ENCODE data around the gene HECTD2.
"Not testable (repeated sequence)": the region's sequence is repeated elsewhere in the genome, so short reads cannot be mapped to it uniquely, and the experiment has no call there.

The HECTD2 gene, protein sequence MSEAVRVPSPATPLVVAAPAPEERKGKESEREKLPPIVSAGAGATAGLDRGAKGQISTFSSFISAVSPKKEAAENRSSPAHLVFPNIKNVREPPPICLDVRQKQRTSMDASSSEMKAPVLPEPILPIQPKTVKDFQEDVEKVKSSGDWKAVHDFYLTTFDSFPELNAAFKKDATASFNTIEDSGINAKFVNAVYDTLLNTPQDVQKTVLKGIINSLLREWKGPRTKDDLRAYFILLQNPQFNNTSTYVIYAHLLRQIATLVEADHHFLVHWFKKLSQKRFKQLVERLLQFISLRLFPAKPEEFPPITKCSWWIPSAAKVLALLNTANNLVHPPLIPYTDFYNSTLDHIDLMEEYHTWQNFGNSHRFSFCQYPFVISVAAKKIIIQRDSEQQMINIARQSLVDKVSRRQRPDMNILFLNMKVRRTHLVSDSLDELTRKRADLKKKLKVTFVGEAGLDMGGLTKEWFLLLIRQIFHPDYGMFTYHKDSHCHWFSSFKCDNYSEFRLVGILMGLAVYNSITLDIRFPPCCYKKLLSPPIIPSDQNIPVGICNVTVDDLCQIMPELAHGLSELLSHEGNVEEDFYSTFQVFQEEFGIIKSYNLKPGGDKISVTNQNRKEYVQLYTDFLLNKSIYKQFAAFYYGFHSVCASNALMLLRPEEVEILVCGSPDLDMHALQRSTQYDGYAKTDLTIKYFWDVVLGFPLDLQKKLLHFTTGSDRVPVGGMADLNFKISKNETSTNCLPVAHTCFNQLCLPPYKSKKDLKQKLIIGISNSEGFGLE

DNA sequence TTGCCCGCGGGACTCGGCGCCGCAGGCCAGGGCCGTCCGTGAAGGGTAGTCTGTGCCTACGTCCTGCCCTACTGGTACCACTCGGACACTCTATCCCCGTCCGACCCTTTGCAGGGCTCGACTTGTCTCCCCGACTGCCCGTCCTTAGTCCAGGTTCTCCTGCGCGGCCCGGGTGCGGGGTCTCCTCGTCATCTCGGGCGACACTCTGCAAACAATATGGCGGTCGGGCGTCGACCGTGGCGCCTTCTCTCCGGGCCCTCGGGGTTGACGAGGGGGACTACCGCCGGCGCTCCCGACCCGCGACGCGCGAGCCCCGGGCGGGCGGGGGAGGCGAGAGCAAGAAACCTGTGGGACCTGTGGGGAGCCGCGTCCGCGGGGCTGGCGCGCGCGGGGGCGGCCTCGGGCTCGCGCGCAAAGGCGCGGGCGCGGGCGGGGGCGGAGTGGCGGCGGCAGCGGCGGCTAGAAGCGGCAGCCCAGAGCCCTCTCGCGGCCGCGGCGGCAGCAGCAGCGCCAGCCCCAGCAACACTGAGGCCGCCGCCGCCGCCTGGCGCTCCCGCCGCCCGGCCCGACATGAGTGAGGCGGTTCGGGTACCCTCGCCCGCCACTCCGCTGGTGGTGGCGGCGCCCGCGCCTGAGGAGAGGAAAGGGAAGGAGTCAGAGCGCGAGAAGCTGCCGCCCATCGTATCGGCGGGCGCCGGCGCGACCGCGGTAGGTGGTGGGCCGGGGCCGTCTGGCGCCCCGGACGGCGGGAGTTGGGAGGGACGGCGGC, at the start of gene HECTD2:
Gene HECTD2, plus strand, starts transcription at position 476 of the 769 bp plus-strand sequence. Its CDS starts 95 bp downstream, at position 571.
- DNase-seq: peak; percentile 89

DNA sequence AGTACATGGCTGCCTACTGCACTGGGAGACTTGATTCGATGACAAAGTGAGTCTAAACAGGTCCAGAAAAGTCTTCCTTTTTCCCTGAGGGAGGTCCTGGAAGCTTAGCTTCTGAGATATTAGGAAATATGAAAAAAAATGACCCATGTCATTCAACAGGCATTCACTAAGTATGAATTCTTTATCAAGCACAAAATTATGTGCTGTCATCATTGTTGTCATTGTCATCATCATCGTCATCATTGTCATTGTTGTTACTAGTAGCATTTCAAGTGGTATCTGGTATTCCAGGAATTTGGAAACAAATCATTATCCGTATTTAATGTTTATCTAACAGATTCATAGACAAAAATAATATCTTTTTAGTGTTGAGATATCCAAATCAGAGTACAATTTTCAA, 49.7 kb upstream of the HECTD2 start:
- DNase-seq: no peak

DNA sequence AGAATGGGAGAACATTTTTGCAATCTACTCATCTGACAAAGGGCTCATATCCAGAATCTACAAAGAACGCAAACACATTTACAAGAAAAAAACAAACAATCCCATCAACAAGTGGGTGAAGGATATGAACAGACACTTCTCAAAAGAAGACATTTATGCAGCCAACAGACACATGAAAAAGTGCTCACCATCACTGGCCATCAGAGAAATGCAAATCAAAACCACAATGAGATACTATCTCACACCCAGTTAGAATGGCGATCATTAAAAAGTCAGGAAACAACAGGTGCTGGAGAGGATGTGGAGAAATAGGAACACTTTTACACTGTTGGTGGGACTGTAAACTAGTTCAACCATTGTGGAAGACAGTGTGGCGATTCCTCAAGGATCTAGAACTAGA, 44.6 kb upstream of the HECTD2 start:
- DNase-seq: not testable (repeated sequence)

DNA sequence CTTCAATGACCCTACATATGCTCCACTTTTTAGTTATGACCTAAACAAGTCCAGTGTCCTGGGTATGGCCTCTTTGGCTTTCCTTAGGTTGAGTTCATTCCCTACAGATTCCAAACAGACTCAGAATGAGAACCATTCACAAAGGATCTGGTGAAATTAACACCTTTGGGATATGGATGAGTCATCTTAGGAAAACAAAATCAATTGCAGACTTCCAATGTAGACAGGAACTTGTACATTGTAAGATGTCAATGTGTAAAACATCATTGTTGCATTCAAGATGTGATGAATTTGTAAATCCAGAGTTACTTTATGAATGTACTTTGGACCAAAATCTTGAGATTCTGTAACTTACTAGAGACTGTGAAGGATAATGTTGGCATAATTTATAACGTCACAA, 43.4 kb upstream of the HECTD2 start:
- no peak for DNase-seq

DNA sequence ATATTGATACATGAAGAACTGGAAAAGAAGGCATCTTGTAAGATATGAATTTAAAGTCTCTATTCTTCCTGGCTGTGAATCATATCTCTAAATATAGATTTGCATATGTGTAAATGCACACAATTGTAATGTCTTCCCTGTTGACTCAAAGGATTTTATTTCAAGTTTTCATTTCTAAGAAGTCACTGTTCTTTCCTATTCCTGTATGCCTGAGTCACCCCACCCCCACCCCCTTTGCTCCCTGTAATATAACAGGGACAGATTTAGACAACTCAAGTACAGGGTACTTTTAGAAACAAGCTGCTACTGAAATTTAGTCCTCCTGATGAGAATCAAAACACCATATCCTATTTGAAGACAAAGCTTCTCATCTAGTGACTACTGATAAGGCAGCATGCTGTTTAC, 43.0 kb upstream of the HECTD2 start:
- DNase-seq: no peak

DNA sequence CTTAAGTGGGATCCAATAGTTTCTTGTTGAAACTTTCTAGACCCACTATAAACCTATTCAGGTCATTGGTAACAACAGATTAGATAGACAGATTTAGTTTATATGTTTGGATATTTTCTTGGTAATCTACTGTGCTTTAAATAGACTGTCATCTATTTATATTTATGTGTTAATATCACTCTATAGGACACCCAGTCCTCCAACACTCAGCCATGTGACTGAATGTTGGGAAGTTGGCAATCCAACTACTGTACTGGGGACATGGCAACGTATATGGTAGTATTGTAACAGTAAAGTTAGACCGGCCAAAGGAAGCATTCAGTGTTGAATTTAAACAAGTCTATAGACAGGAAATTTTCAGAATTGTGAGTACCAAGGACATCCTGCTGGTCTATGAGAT, 42.6 kb upstream of the HECTD2 start:
- DNase-seq: no peak

DNA sequence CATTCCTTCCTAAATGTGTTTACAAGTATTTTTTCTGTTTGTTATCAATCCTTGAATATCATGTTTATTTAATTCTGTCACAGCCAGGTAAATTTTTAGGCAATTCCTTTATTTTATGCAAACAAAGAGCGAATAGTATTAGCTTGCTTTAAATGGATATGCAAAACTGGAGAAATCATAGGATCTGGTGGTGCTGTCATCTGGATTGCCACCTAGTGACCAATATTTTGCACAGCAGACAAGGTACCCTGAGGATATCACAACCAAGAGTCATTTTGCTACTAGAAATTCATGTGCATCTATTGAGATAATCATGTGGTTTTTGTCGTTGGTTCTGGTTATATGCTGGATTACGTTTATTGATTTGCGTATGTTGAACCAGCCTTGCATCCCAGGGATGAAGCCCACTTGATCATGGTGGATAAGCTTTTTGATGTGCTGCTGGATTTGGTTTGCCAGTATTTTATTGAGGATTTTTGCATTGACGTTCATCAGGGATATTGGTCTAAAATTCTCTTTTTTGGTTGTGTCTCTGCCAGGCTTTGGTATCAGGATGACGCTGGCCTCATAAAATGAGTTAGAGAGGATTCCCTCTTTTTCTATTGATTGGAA, 40.1 kb upstream of the HECTD2 start:
- DNase-seq: not testable (repeated sequence)

DNA sequence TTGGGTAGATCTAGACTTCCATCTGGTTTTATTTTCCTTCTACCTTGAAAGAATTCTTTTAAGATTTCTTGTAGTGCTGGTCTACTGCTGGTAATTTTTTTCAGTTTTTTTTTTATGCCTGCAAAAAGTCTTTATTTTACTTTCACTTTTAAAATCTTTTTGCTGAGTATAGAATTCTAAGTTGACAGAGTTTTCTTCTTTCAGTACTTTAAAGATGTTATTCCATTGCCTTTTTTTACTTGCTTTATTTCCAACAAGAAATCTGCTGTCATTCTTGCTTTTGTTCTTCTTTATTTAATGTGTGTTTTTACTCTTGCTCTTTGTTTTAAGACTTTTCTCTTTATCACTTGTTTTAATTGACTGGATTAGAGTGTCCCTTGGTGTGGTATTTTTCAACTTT, 36.1 kb upstream of the HECTD2 start:
- DNase-seq: no peak

DNA sequence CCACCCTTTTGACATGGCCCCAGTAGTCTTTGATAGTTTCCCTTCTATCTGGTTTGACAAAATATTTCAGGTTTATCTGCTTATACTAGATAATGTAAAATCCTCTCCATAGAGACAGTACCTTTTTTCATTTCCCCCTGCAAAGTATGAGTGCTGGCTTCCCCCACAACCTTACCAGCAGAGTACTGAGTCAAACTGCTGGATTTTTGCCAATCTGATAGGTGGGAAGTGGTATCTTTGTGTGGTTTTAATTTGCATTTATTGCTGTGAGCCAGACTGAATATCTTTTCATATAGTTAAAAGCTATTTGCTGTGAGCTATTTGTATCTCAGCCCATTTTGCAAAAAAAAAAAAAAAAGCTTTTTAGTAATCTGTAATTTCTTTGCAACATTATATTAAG, 32.1 kb upstream of the HECTD2 start:
- no peak for DNase-seq

DNA sequence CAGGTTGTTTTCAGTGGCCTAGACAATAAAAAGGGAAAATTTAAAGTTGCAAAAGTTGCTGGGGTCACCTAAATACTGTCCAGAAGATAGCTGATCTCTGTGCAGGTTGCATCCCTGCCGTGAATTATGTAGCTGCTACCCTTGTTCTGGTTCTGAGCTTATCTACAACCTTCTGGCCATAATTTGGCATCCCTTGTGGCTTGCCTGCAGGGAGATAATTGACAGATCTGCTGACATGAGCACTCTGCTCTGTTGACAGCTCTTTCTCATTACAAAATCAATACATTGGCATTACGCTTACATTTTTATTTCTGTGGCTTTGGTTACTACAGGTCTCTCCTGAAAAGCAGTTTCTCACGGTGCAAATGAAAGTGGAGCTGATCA, 29.3 kb upstream of the HECTD2 start:
- DNase-seq: no peak

DNA sequence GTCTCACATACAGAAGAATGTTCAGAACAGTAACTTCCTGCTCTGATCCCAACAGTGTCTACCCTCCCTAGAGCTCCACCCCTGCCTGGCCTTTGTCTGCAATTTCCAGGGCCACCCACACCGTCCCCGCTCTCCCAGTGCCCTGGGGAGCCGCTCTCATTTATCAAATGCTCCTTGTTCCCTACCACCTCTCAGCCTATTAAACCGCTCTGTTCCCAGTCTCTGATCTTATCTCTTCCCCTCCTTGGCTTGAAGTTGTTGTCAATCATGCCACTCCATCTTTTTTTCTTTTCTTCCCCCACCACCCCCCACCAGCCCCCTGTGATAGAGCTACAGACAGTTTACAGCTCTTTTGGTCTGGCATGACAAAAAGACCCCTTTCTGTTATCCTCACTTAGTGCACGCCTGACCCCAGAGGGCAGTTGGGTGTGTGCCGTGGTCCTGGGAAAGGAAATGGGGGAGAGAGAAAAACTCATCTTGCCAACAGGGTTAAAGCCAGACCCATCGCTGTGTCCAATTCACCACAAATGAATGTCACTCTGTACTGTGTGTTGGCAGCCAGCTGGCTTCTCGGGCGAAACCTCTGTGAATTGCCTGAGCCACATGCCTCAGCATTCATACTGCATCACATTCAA, 28.8 kb upstream of the HECTD2 start:
- peak; percentile 51 for DNase-seq

DNA sequence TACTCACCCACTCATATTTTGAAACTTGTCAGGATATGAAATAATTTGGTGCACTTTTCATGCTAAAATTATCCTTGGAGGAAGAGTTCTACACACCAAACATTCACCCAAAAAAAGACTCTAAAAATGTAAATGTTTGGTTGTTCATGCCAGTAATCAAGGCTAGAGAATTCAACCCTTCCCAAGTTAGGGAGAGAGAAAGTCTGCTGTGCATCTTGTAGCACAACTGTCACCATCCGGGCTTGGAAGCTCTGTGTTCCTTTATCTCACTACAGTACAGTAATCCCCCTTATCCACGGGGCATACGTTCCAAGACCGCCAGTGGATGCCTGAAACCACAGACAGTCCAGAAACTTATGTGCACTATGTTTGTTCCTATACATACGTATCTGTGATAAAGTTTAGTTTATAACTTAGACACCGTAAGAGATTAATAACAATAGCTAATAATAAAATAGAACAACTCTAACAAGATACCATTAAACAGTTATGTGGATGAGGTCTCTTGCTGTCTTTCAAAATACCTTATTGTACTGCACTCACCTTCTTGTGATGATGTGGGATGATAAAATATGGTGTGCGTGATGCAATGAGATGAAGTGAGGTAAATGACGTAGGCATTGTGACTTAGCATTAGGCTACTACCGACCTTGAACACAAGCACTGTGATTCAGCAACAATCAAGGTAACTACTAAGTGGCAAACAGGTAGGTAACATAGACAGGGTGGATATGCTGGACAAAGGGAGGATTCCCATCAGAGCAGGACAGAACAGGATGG, 24.6 kb upstream of the HECTD2 start:
- no peak for DNase-seq

DNA sequence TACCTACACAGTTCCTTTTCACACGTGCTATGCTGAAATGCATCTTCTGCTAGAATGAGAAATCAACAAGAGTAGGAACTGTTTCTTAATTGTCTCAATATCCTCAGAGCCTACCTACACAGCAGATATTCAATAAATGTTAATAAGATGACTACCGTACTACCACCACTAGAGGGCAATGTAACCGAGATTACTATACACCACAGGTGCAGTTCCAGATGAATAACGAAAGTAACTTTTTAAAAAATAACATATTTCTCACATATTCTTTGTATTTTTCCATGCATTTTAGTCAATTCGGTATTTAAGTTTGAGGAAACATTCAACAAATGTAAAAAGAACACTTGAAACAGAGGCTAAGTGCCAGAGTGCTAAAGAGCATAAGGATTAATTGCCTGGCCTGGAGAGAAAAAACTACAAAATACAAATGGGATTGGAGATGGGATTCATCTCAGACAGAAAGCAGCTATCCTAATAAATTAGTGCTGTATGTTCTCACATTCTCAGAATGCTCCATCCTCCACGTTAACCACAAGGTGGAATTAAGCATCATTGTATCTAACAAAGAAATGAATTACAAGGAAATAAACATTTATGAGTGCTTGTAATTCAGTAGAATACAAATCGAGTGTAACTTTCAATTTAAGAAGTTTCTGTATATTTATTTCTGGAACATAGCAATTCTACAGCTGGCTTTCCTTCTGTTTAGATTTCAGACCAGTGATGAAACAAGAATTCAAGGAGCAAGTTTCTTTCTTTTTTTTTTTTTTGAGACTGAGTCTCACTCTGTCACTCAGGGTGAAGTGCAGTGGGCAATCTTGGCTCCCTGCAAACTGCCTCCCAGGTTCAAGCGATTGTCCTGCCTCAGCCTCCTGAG, 20.3 kb upstream of the HECTD2 start:
- DNase-seq: no peak

DNA sequence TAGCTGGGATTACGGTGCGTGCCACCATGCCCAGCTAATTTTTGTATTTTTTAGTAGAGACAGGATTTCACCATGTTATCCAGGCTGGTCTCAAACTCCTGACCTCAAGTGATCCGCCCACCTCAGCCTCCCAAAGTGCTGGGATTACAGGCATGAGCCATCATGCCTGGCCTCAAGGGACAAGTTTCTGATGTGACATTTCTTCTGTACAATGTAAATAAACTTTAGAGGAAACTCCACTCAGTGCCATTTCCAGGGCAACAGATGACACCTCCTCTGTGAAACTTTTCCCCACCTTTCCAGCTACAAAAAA, 19.7 kb upstream of the HECTD2 start:
- DNase-seq: not testable (repeated sequence)

DNA sequence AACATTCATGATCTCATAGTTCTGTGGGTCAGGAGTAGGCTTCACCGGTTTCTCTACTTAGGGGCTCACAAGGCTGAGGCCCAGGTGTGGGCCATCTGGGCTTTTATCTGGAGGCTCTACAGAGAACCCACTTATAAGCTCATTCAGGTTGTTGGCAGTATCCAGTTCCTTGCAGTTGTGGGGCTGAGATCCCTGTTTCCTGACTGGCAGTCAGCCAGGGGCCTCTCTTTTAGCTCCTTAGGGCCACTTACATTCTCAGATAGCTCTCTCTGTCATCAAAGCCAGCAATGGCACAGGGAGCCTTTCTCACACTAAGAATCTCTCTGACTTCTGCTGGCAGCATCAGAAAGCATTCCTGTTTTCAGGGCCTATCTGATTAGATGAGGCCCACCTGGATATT, 18.2 kb upstream of the HECTD2 start:
- no peak for DNase-seq

DNA sequence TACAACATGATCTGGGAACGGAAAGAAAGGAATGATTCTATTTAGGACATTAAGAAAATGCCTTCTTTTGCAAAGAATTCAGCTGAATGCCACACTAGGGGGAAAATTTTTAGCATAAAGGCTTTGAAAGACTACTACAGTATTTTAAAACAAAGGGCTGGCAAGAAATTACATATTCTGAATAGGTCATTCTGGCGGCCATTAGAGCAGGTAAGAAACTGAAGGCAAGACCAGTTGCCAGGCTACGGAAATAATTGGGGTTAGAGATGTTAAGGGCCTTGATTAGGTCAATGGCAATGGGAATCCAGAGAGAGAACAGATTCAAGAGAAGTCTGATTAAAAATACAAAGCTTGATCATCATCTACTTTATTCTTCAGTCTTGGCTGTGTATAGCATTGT, 3.8 kb upstream of the HECTD2 start:
- DNase-seq: no peak

DNA sequence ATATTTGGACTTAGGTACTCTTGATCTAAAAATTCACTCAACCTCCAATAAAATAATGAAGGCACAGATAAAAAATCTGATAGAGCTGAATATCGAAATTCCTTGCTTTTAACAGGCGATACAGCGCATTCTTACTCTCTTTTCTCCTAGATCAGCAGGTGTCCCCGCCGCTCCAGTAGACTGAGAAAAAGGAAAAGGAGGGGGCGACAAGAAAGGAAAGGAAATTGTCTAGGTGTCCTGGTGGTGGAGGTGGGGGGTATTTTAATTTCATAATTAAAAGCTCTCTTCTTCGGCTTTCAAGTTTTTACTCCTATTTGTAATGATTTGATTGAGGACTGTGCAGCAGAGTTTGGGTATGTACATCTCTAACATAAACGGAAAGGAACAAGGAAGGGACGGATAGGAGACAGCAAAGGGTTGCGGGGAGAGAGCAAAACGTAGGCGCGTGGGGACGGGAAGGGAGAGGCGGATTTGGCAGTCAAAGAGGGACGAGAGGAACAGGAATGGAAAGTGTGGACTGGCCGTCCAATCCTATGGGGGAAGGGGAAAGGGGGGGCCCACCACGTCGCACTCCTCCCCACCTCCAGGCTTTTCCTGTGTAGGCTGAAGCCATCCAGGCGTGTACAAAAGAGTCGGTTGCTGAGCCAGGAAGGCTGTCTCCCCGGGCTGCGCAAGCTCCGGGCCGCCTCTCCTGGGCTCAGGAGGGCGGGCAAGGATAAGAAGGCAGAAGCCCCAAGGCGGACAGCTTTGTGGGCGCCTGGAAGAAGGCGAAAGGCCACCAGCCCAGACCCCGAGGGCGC, 875 bp upstream of the HECTD2 start:
- peak; percentile 95 for DNase-seq

DNA sequence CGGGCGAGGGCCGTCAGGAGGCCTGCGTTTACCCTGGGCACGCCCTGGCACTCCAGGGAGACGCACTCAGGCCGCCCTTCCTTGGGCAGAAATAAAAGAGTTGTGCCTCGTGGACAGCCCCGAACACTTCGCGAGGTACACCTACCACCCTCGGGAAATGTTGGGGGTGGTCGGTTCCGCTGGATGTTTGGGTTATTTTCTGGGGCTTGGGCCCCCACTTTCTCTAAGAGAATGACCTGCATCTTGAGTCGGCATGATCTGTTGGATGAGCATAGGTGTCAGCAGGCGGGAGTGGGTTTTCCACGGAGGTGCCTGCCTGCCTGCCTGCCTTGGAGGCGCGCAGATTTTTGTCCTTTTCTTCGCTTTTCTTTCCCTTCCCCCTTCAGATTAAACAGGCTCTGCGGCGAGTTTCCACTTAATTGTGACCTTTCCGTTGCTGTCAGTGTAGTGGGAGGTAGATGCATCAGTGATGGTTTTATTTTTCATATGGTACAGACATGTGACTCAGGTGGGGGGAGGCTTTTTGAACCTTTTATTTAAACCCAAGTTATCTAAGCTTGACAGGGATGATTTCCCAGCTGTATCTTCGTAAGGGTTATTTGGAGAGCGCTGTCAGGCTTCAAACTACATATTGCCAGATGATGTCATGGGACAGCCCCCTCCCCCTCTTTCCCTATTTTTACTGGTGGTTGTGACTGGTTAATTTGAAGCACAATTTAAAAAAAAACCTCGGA, 661 bp downstream of the HECTD2 start:
- peak; percentile 58 for DNase-seq

DNA sequence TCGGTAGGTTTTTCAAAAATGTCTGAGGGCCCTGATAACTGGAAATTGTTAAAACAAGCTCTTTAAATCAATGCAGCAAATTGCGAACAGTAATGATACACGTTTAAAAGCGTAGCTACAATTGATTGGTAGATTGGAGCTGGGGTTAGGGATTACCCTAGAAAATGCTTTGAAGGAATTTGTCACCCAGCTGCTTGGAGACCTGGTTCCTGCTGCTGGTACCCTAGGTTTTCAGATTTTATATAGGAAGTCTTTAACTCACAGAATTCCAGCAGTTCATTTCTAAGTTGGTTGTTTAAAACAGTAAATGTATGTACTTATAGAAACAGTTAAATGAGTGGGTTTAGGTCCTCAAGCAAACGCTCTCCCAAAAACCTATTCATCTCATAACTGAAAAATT, 1.5 kb downstream of the HECTD2 start:
- no peak for DNase-seq
